ENCODE results near the gene BTAF1. TPM values are rescaled to one million over a fixed set of nuclear protein-coding genes. Genes with fewer than 3 reads are reported as not detected.

BTAF1 gene
- polyA plus RNA-seq, 1 experiment: 13.9 TPM

GRCh38 chr10:92068900-92069299, 145.3 kb downstream of the BTAF1 start:
- ChIA-PET POLR2A (no interaction called here), CTCF (interaction anchor here (0.7 to 0.9 kb wide), 2 partner anchors 240 to 271 kb away, joined by 3 read pairs; no protein-coding TSS in a partner anchor)
- Histone ChIP-seq H3K36me3 (ENCODE audit: control insufficient read depth, insufficient read depth, low read length) (no peaks in the 10 kb centered on the region), H3K27me3 (ENCODE audit: control insufficient read depth, insufficient read depth, low read length) (no peaks in the 10 kb centered on the region), H3K4me3 (ENCODE audit: low read depth, low read length) (no peak overlapping the region)
- TF ChIP-seq CTCF (IDR thresholded peaks at IDR 0.05; ENCODE audit: insufficient read depth, low read depth, low read length): no peak
- DNase-seq (ENCODE audit: low read depth): no peak

GRCh38 chr10:92074126-92074887, 150.7 kb downstream of the BTAF1 start:
- CTCF ChIA-PET: interaction anchor here (0.6 to 2.0 kb wide), 8 partner anchors 10 to 674 kb away, joined by 3 to 7 read pairs (median 3); partner anchors contain the start of genes CPEB3 and MARCHF5
- Histone ChIP-seq H3K36me3 (ENCODE audit: control insufficient read depth, insufficient read depth, low read length) (no peaks in the 10 kb centered on the region), H3K4me3 (ENCODE audit: low read depth, low read length) (no peak overlapping the region), H3K27me3 (ENCODE audit: control insufficient read depth, insufficient read depth, low read length) (no peaks in the 10 kb centered on the region)
- POLR2A ChIA-PET: no interaction called here
- DNase-seq (ENCODE audit: low read depth): no peak
- no peak for TF ChIP-seq CTCF (IDR thresholded peaks at IDR 0.05; ENCODE audit: insufficient read depth, low read depth, low read length)

- H3K27me3 ChIP-seq (ENCODE audit: control insufficient read depth, insufficient read depth, low read length): no peaks in the 10 kb centered on the region
- no peak overlapping the region for H3K4me3 ChIP-seq (ENCODE audit: low read depth, low read length)
- CTCF ChIA-PET: interaction anchor here (0.9 to 1.5 kb wide), 3 partner anchors 36 to 215 kb away, joined by 3 read pairs; partner anchors contain the start of genes CPEB3 and MARCHF5
- DNase-seq (ENCODE audit: low read depth): no peak
- H3K36me3 ChIP-seq (ENCODE audit: control insufficient read depth, insufficient read depth, low read length): no peaks in the 10 kb centered on the region
- POLR2A ChIA-PET: no interaction called here
- TF ChIP-seq CTCF (IDR thresholded peaks at IDR 0.05; ENCODE audit: insufficient read depth, low read depth, low read length): no peak
Observed at GRCh38 chr10:92075829-92076228, 152.3 kb downstream of the BTAF1 start.

GRCh38 chr10:92076722-92077121, 153.2 kb downstream of the BTAF1 start:
- H3K4me3 ChIP-seq (ENCODE audit: low read depth, low read length): no peak overlapping the region
- CTCF ChIA-PET: interaction anchor here (2.9 kb wide), 1 partner anchor 11 kb away, joined by 10 read pairs; no protein-coding TSS in a partner anchor
- POLR2A ChIA-PET: no interaction called here
- TF ChIP-seq CTCF (IDR thresholded peaks at IDR 0.05; ENCODE audit: insufficient read depth, low read depth, low read length): no peak
- H3K36me3 ChIP-seq (ENCODE audit: control insufficient read depth, insufficient read depth, low read length): no peaks in the 10 kb centered on the region
- H3K27me3 ChIP-seq (ENCODE audit: control insufficient read depth, insufficient read depth, low read length): no peaks in the 10 kb centered on the region
- no peak for DNase-seq (ENCODE audit: low read depth)

- DNase-seq (ENCODE audit: low read depth): no peak
- TF ChIP-seq CTCF (IDR thresholded peaks at IDR 0.05; ENCODE audit: insufficient read depth, low read depth, low read length): no peak
- Histone ChIP-seq H3K36me3 (ENCODE audit: control insufficient read depth, insufficient read depth, low read length) (no peaks in the 10 kb centered on the region), H3K27me3 (ENCODE audit: control insufficient read depth, insufficient read depth, low read length) (no peaks in the 10 kb centered on the region), H3K4me3 (ENCODE audit: low read depth, low read length) (no peak overlapping the region)
- POLR2A ChIA-PET: no interaction called here
- CTCF ChIA-PET: interaction anchor here (0.6 to 2.9 kb wide), 2 partner anchors 9 to 465 kb away, joined by 3 to 10 read pairs; no protein-coding TSS in a partner anchor
Observed at GRCh38 chr10:92079003-92079402, 155.4 kb downstream of the BTAF1 start.

Small RNAs within 50 kb of the gene (small RNA-seq; reads per million reads assigned to genes)
- gene AL359198.2 (ENCODE audit: insufficient read length, low read depth, low replicate concordance) (not detected), gene RF00402 (ENCODE audit: insufficient read length, low read depth, low replicate concordance) (not detected)

Other genes with a start within 250 kb of the BTAF1 start
- gene TNKS2, start 125.3 kb upstream of the BTAF1 start, polyA plus RNA-seq (2011; rRNA removed): 16.6 and 29.3 TPM in 2 replicates
- 0.11 and 0.22 TPM in 2 replicates for gene FGFBP3, start 14.3 kb upstream of the BTAF1 start, polyA plus RNA-seq (2011; rRNA removed)